K562 (cell line): ENCODE data around the gene DAO. TPM values are rescaled to one million over a fixed set of nuclear protein-coding genes. Genes with fewer than 3 reads are reported as not detected.

Experiments
- ATAC-seq: fragments of 200-7000 bp; cut with Tn5 transposase; 3 replicates; pipeline ENCODE4 v1.9.1; 2020; ENCODE audit warnings: moderate library complexity
- BruUV-seq: library from RNA; stranded (reverse); fragments of 400-500 nt; replicated peaks from 2 replicates; lab custom pipeline; 2021; lab: Mats Ljungman, UMichigan
- CTCF ChIA-PET: fragments of 300-600 bp; formaldehyde crosslinking; extraction: SDS; loops from one replicate; lab custom pipeline; 2021; ENCODE audit warnings: low intra/inter-chr PET ratio; lab: Yijun Ruan, JAX
- POLR2A ChIA-PET: fragments of 300-600, 350-650 bp; sonication (Branson Sonifier 250); formaldehyde crosslinking; extraction: SDS; loops from one replicate; lab custom pipeline; 2021; ENCODE audit warnings: antibody characterized with exemption, inconsistent platforms; lab: Yijun Ruan, JAX
- DNase-seq, 4 experiments: peaks; one replicate each; pipeline versions ENCODE4 v3.0.0 to v3.0.0-alpha.2; 2011 to 2018; ENCODE audit warnings: low spot score in 3 of 4, mixed read lengths in 3 of 4; ENCODE audit errors: extremely low read depth in 1 of 4
- FAIRE-seq: peaks from 2 replicates; lab custom pipeline; 2011; peaks lifted over from hg19 to GRCh38; lab: Jason Lieb, UNC
- H2AFZ ChIP-seq: 2 replicates; pipeline ENCODE4 v1.6.0; 2011; ENCODE audit warnings: low read depth, low read length, control low read depth, inconsistent platforms
- H3K27ac ChIP-seq: fragments of 200-600 bp; 3 replicates; pipeline ENCODE4 v1.8.0; 2011; ENCODE audit warnings: low read depth, mild to moderate bottlenecking, control low read depth, inconsistent platforms, low read length, moderate library complexity, mixed read lengths; ENCODE audit errors: extremely low read depth
- H3K27me3 ChIP-seq, 2 experiments: fragments of 300-600 bp in 1 of 2; 2 replicates in 1 of 2; 3 replicates in 1 of 2; pipeline versions ENCODE4 v1.6.0 to v1.8.0; 2011; ENCODE audit warnings: inconsistent platforms in 2 of 2, low read length in 2 of 2, mild to moderate bottlenecking in 1 of 2, mixed read lengths in 1 of 2, moderate library complexity in 1 of 2; ENCODE audit not compliant: control insufficient read depth in 2 of 2, insufficient read depth in 2 of 2
- H3K36me3 ChIP-seq: fragments of 300-600 bp; 3 replicates; pipeline ENCODE4 v1.8.0; 2011; ENCODE audit warnings: mild to moderate bottlenecking, low read length, inconsistent platforms; ENCODE audit not compliant: control insufficient read depth, insufficient read depth
- H3K4me1 ChIP-seq, 2 experiments: fragments of 200-600 bp in 1 of 2; replicated peaks in 1 of 2; 2 replicates in 1 of 2; 3 replicates in 1 of 2; pipeline versions ENCODE4 v1.5.1 to v1.8.0; 2011; ENCODE audit warnings: inconsistent platforms in 2 of 2, low read length in 2 of 2, mild to moderate bottlenecking in 1 of 2, mixed read lengths in 1 of 2, moderate library complexity in 1 of 2; ENCODE audit not compliant: control insufficient read depth in 2 of 2, insufficient read depth in 2 of 2
- H3K4me2 ChIP-seq: 2 replicates; pipeline ENCODE4 v1.6.1; 2011; ENCODE audit warnings: low read length, control low read depth, inconsistent platforms, mixed read lengths; ENCODE audit not compliant: insufficient read depth
- H3K4me3 ChIP-seq: fragments of 200-600 bp; sonication (generic), shearing (Covaris generic); 2 replicates; pipeline ENCODE4 v1.5.1; 2016; ENCODE audit warnings: control low read depth, inconsistent platforms
- H3K79me2 ChIP-seq: fragments of 200-600 bp; 3 replicates; pipeline ENCODE4 v1.8.0; 2011; ENCODE audit warnings: low read length, inconsistent platforms; ENCODE audit not compliant: control insufficient read depth, insufficient read depth
- H3K9ac ChIP-seq, 2 experiments: 2 replicates each; pipeline versions ENCODE4 v1.6.0 to v1.6.1; 2011; ENCODE audit warnings: low read depth in 2 of 2, low read length in 2 of 2, control low read depth in 1 of 2, inconsistent platforms in 1 of 2, mild to moderate bottlenecking in 1 of 2, mixed read lengths in 1 of 2; ENCODE audit not compliant: insufficient read depth in 1 of 2
- H3K9me1 ChIP-seq: one replicate; pipeline ENCODE4 v1.6.0; 2011; ENCODE audit warnings: inconsistent platforms, mild to moderate bottlenecking, low read length, moderate library complexity; ENCODE audit not compliant: control insufficient read depth, insufficient read depth
- H3K9me3 ChIP-seq: replicated peaks from 2 replicates; pipeline ENCODE4 v1.5.1; 2011; ENCODE audit warnings: low read depth, low read length, inconsistent platforms; ENCODE audit not compliant: control insufficient read depth, insufficient read depth
- H4K20me1 ChIP-seq: replicated peaks from 2 replicates; pipeline ENCODE4 v1.6.1; 2011; ENCODE audit warnings: low read length, inconsistent platforms, mixed read lengths; ENCODE audit not compliant: control insufficient read depth, insufficient read depth
- ARID1B ChIP-seq: fragments of 450-650 bp; IDR thresholded peaks from 2 replicates; pipeline ENCODE4 v1.6.1; 2016; ENCODE audit warnings: antibody characterized with exemption, mild to moderate bottlenecking, inconsistent platforms
- E2F4 ChIP-seq: sonication (generic); formaldehyde crosslinking; IDR thresholded peaks from 2 replicates; pipeline ENCODE4 v1.8.0; 2022; ENCODE audit warnings: mild to moderate bottlenecking, low read depth, missing genetic modification reagents
- GTF2F1 ChIP-seq: IDR thresholded peaks from 2 replicates; pipeline ENCODE4 v1.6.1; 2011; ENCODE audit warnings: low read depth, low read length, improper control_type of control experiment
- HMGN3 ChIP-seq: IDR thresholded peaks from 2 replicates; pipeline ENCODE4 v1.6.1; 2011; ENCODE audit warnings: borderline replicate concordance, low read depth, mild to moderate bottlenecking, mixed read lengths, low read length; ENCODE audit not compliant: insufficient read length; ENCODE audit errors: extremely low read depth
- HOMEZ ChIP-seq: fragments of 250-450 bp; sonication (Bioruptor Pico); IDR thresholded peaks from 2 replicates; pipeline ENCODE4 v1.4.0; 2020; ENCODE audit warnings: mild to moderate bottlenecking, moderate library complexity
- MTA1 ChIP-seq: fragments of 450-650 bp; IDR thresholded peaks from 2 replicates; pipeline ENCODE4 v1.6.1; 2017; ENCODE audit warnings: borderline replicate concordance
- PCBP1 ChIP-seq: fragments of 200-400 bp; formaldehyde crosslinking; IDR thresholded peaks from 2 replicates; pipeline ENCODE4 v1.6.1; 2018; ENCODE audit warnings: mild to moderate bottlenecking, low read depth, low read length; ENCODE audit not compliant: poor library complexity, severe bottlenecking
- SRSF1 ChIP-seq: fragments of 200-400 bp; formaldehyde crosslinking; IDR thresholded peaks from 2 replicates; pipeline ENCODE4 v1.6.1; 2017; ENCODE audit warnings: mild to moderate bottlenecking, low read depth, low read length, moderate library complexity
- TCF7L2 ChIP-seq: fragments of 150-350 bp; IDR thresholded peaks from 2 replicates; pipeline ENCODE4 v1.6.1; 2016; ENCODE audit warnings: low read depth, mild to moderate bottlenecking, low read length, moderate library complexity
- TSC22D4 ChIP-seq: fragments of 450-650 bp; IDR thresholded peaks from 2 replicates; pipeline ENCODE4 v1.6.1; 2016; ENCODE audit warnings: missing genetic modification characterization, missing biosample characterization, control low read depth
- ZBTB2 ChIP-seq: fragments of 450-650 bp; IDR thresholded peaks from 2 replicates; pipeline ENCODE4 v1.6.1; 2016; ENCODE audit warnings: antibody characterized with exemption
- ZNF232 ChIP-seq: sonication (generic); formaldehyde crosslinking; IDR thresholded peaks from 2 replicates; pipeline ENCODE4 v1.8.0; 2022; ENCODE audit warnings: mild to moderate bottlenecking, missing genetic modification reagents
- ZNF655 ChIP-seq: fragments of 250-450 bp; sonication (Bioruptor Pico); IDR thresholded peaks from 2 replicates; pipeline ENCODE4 v1.5.0; 2021
- ZNF77 ChIP-seq: fragments of 250-450 bp; sonication (Bioruptor Pico); IDR thresholded peaks from 2 replicates; pipeline ENCODE4 v1.5.0; 2020
- ZNF79 ChIP-seq: fragments of 250-450 bp; sonication (Bioruptor Pico); IDR thresholded peaks from 2 replicates; pipeline ENCODE4 v1.4.0; 2020; ENCODE audit warnings: low read depth, mild to moderate bottlenecking, moderate library complexity
- WGBS: fragments of 100-300 bp; shearing (Covaris generic); methylation state at CpG from one replicate; pipeline ENCODE4 v1.1.6; 2016; ENCODE audit warnings: low coverage, mixed read lengths; ENCODE audit not compliant: insufficient coverage; ENCODE audit errors: missing lambda C conversion rate; 5-methylcytosine and 5-hydroxymethylcytosine counted together
- in situ Hi-C: fragments of 300-500 bp; cut with MboI; formaldehyde crosslinking; loops from 4 replicates; pipeline ENCODE4 v1.15.0; 2018; ENCODE audit warnings: inconsistent platforms, mixed read lengths
- intact Hi-C: fragments of 100-400 bp; cut with micrococcal nuclease; formaldehyde crosslinking; loops from 2 replicates; pipeline ENCODE4 v1.14.2; 2022
- polyA plus RNA-seq, 8 experiments: library from polyadenylated mRNA; depleted of rRNA in 4 of 8; stranded (reverse) in 5 of 8; unstranded in 3 of 8; fragments of >200 nt; fragmentation: Nextera tagmentation in 2 of 8; fragmentation: Illumina TruSeq in 1 of 8; extraction: Ambion mirVana in 2 of 8; extraction: Trizol in 1 of 8; gene quantifications; 2 replicates each; pipeline versions ENCODE4 v1.2.1 to v1.2.3, GENCODE V29; 2011 to 2014; ENCODE audit warnings: inconsistent platforms in 1 of 8, missing spikeins in 1 of 8
- total RNA-seq, 7 experiments: library from RNA; depleted of rRNA in 6 of 7; stranded (reverse); fragments of >200 nt in 6 of 7; fragmentation: Illumina TruSeq in 2 of 7; extraction: Trizol in 2 of 7; gene quantifications; 2 replicates each; pipeline versions ENCODE4 v1.2.1 to v1.2.3, GENCODE V29; 2011 to 2021; ENCODE audit warnings: low replicate concordance in 1 of 7

The DAO gene
- total and polyA plus RNA-seq, 9 of the 15 experiments (the other 6 are each of a cell fraction or from before 2014, with no cell fraction given): not detected

GRCh38 chr12:108831309-108831991 is 48.4 kb upstream of the DAO start (continued):
- TF ChIP-seq ZNF77 (CRISPR knock-in tag): no peak
- TF ChIP-seq SRSF1: no peak
- no peak for TF ChIP-seq MTA1
- TF ChIP-seq TSC22D4 (tag): no peak
- no peak for TF ChIP-seq PCBP1
- no peak for TF ChIP-seq ZNF655 (CRISPR knock-in tag)

GRCh38 chr12:108832208-108832607 is 47.7 kb upstream of the DAO start:
- ATAC-seq: no peak
- no peak overlapping the region for H3K4me2 ChIP-seq
- in situ Hi-C loops: no loop called here
- TF ChIP-seq ZNF232 (CRISPR knock-in tag) (no peak), TCF7L2 (no peak), ARID1B (no peak), ZBTB2 (no peak), E2F4 (CRISPR knock-in tag) (no peak), GTF2F1 (no peak), HOMEZ (CRISPR knock-in tag) (no peak), HMGN3 (no peak), ZNF79 (CRISPR knock-in tag) (no peak)

More at GRCh38 chr12:108832208-108832607, 47.7 kb upstream of the DAO start:
- whole genome bisulfite sequencing: 58% methylated on average over 6 of the region's 6 CpGs
- POLR2A ChIA-PET: interaction anchor here (1.0 kb wide), 1 partner anchor 9 kb away, joined by 3 read pairs; no protein-coding TSS in a partner anchor
- H3K4me1 ChIP-seq: no peaks in the 10 kb centered on the region; a peak in 4 of 5 replicates
- no peaks in the 10 kb centered on the region for H3K9me1 ChIP-seq
- no peak for FAIRE-seq
- intact Hi-C loops: no loop called here
- no peaks in the 10 kb centered on the region; the same call in 2 of the 3 replicates for H3K36me3 ChIP-seq
- no TSS peak for BruUV-seq
- H3K4me3 ChIP-seq: no peak overlapping the region
- H2AFZ ChIP-seq: no peak overlapping the region
- H3K9me3 ChIP-seq: no peaks in the 10 kb centered on the region
- H4K20me1 ChIP-seq: peaks cover 14% of the 10 kb centered on the region
- H3K9ac ChIP-seq: no peak overlapping the region
- DNase-seq: no peak
- no peak overlapping the region for H3K27ac ChIP-seq
- H3K27me3 ChIP-seq: peaks cover 0 to 6% of the 10 kb centered on the region in 2 experiments; a peak in 1 of 5 replicates
- CTCF ChIA-PET: no interaction called here
- no peaks in the 10 kb centered on the region for H3K79me2 ChIP-seq
